GM23338 (cell line): ENCODE results near the gene FOXP1.

Source experiments
- CREB1 ChIP-seq: fragments of 250-450 bp; sonication (Bioruptor Pico); IDR thresholded peaks from 2 replicates; pipeline ENCODE4 v1.5.0; 2020; ENCODE audit warnings: low read depth, mild to moderate bottlenecking, moderate library complexity
- EZH2 ChIP-seq: fragments of 200-600 bp; sonication (generic); IDR thresholded peaks from one replicate; pipeline ENCODE4 v1.8.0; 2017; ENCODE audit warnings: antibody characterized with exemption, mild to moderate bottlenecking, low read depth; ENCODE audit not compliant: unreplicated experiment
- EZH2phosphoT487 ChIP-seq: fragments of 200-600 bp; sonication (generic); IDR thresholded peaks from one replicate; pipeline ENCODE4 v1.8.1; 2018; ENCODE audit warnings: antibody characterized with exemption; ENCODE audit not compliant: unreplicated experiment
- JUNB ChIP-seq: IDR thresholded peaks from one replicate; pipeline ENCODE4 v1.6.1; 2016; ENCODE audit warnings: antibody characterized with exemption; ENCODE audit not compliant: unreplicated experiment
- POLR2AphosphoS5 ChIP-seq: IDR thresholded peaks from 2 replicates; pipeline ENCODE4 v1.6.1; 2016; ENCODE audit warnings: antibody characterized with exemption, low read depth
- STAT1 ChIP-seq: IDR thresholded peaks from one replicate; pipeline ENCODE4 v1.6.1; 2016; ENCODE audit warnings: antibody characterized with exemption; ENCODE audit not compliant: unreplicated experiment
- ZNF114 ChIP-seq: fragments of 250-450 bp; sonication (Bioruptor Pico); IDR thresholded peaks from 2 replicates; pipeline ENCODE4 v1.5.0; 2020; ENCODE audit warnings: mild to moderate bottlenecking, moderate library complexity
- ZNF331 ChIP-seq: fragments of 250-450 bp; sonication (Bioruptor Pico); IDR thresholded peaks from 2 replicates; pipeline ENCODE4 v1.5.0; 2020; ENCODE audit warnings: low read depth, mild to moderate bottlenecking, moderate library complexity
- TF ChIP-seq, protein P1 (sequence below), 2 experiments: fragments of 200-600 bp in 1 of 2; sonication (generic) in 1 of 2; conservative IDR thresholded peaks; 2 replicates each; pipeline versions ENCODE4 v1.5.1 to v1.6.1; 2016 to 2017; ENCODE audit warnings: antibody characterized with exemption in 2 of 2, low read depth in 2 of 2, mild to moderate bottlenecking in 2 of 2, moderate library complexity in 1 of 2
- TF ChIP-seq, protein P2 (sequence below): IDR thresholded peaks from one replicate; pipeline ENCODE4 v1.6.1; 2018; ENCODE audit warnings: antibody characterized with exemption; ENCODE audit not compliant: unreplicated experiment
- TF ChIP-seq, protein P3 (sequence below): IDR thresholded peaks from 2 replicates; pipeline ENCODE4 v1.6.1; 2016; ENCODE audit warnings: antibody characterized with exemption

DNA sequence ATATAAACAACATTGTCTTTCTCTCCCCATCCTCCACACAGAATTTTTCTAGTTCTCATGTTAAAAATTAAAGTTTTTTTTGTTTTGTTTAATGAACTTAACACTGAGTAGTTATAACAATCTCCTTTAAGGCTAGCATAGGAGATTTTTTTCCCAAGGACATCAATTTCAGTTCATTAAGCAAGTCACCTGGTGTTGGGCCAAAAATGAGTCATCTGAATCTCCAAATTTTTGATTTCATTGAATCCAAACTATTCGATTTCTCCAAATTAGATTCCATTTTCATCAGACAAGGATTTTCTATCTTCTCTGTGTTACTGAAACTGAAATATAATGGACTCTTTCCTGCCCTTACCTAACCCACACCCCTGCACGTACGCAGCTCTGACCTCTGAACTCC, 639.6 kb downstream of the FOXP1 start:
- TF ChIP-seq, protein P1, sequence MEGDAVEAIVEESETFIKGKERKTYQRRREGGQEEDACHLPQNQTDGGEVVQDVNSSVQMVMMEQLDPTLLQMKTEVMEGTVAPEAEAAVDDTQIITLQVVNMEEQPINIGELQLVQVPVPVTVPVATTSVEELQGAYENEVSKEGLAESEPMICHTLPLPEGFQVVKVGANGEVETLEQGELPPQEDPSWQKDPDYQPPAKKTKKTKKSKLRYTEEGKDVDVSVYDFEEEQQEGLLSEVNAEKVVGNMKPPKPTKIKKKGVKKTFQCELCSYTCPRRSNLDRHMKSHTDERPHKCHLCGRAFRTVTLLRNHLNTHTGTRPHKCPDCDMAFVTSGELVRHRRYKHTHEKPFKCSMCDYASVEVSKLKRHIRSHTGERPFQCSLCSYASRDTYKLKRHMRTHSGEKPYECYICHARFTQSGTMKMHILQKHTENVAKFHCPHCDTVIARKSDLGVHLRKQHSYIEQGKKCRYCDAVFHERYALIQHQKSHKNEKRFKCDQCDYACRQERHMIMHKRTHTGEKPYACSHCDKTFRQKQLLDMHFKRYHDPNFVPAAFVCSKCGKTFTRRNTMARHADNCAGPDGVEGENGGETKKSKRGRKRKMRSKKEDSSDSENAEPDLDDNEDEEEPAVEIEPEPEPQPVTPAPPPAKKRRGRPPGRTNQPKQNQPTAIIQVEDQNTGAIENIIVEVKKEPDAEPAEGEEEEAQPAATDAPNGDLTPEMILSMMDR (conservative IDR thresholded peaks at IDR 0.05; ENCODE audit: low read depth in 2 of 2) = no peak
- TF ChIP-seq POLR2AphosphoS5 (no peak), JUNB (no peak), CREB1 (CRISPR knock-in tag) (no peak), EZH2 (no peak), EZH2phosphoT487 (no peak), STAT1 (no peak), ZNF331 (CRISPR knock-in tag) (no peak), ZNF114 (CRISPR knock-in tag) (no peak)
- TF ChIP-seq, protein P2, sequence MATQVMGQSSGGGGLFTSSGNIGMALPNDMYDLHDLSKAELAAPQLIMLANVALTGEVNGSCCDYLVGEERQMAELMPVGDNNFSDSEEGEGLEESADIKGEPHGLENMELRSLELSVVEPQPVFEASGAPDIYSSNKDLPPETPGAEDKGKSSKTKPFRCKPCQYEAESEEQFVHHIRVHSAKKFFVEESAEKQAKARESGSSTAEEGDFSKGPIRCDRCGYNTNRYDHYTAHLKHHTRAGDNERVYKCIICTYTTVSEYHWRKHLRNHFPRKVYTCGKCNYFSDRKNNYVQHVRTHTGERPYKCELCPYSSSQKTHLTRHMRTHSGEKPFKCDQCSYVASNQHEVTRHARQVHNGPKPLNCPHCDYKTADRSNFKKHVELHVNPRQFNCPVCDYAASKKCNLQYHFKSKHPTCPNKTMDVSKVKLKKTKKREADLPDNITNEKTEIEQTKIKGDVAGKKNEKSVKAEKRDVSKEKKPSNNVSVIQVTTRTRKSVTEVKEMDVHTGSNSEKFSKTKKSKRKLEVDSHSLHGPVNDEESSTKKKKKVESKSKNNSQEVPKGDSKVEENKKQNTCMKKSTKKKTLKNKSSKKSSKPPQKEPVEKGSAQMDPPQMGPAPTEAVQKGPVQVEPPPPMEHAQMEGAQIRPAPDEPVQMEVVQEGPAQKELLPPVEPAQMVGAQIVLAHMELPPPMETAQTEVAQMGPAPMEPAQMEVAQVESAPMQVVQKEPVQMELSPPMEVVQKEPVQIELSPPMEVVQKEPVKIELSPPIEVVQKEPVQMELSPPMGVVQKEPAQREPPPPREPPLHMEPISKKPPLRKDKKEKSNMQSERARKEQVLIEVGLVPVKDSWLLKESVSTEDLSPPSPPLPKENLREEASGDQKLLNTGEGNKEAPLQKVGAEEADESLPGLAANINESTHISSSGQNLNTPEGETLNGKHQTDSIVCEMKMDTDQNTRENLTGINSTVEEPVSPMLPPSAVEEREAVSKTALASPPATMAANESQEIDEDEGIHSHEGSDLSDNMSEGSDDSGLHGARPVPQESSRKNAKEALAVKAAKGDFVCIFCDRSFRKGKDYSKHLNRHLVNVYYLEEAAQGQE = no peak
- TF ChIP-seq, protein P3, sequence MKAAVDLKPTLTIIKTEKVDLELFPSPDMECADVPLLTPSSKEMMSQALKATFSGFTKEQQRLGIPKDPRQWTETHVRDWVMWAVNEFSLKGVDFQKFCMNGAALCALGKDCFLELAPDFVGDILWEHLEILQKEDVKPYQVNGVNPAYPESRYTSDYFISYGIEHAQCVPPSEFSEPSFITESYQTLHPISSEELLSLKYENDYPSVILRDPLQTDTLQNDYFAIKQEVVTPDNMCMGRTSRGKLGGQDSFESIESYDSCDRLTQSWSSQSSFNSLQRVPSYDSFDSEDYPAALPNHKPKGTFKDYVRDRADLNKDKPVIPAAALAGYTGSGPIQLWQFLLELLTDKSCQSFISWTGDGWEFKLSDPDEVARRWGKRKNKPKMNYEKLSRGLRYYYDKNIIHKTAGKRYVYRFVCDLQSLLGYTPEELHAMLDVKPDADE = no peak
